Activated CD4-positive, alpha-beta T cell treated with anti-CD3 and anti-CD28 coated beads for 4 hours (primary cell): ENCODE data around the gene AFAP1L2.

Source experiments
- DNase-seq, 2 donors: peaks; one replicate each; pipeline ENCODE4 v3.0.0-alpha.2; 2020

The AFAP1L2 gene, protein sequence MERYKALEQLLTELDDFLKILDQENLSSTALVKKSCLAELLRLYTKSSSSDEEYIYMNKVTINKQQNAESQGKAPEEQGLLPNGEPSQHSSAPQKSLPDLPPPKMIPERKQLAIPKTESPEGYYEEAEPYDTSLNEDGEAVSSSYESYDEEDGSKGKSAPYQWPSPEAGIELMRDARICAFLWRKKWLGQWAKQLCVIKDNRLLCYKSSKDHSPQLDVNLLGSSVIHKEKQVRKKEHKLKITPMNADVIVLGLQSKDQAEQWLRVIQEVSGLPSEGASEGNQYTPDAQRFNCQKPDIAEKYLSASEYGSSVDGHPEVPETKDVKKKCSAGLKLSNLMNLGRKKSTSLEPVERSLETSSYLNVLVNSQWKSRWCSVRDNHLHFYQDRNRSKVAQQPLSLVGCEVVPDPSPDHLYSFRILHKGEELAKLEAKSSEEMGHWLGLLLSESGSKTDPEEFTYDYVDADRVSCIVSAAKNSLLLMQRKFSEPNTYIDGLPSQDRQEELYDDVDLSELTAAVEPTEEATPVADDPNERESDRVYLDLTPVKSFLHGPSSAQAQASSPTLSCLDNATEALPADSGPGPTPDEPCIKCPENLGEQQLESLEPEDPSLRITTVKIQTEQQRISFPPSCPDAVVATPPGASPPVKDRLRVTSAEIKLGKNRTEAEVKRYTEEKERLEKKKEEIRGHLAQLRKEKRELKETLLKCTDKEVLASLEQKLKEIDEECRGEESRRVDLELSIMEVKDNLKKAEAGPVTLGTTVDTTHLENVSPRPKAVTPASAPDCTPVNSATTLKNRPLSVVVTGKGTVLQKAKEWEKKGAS

DNA sequence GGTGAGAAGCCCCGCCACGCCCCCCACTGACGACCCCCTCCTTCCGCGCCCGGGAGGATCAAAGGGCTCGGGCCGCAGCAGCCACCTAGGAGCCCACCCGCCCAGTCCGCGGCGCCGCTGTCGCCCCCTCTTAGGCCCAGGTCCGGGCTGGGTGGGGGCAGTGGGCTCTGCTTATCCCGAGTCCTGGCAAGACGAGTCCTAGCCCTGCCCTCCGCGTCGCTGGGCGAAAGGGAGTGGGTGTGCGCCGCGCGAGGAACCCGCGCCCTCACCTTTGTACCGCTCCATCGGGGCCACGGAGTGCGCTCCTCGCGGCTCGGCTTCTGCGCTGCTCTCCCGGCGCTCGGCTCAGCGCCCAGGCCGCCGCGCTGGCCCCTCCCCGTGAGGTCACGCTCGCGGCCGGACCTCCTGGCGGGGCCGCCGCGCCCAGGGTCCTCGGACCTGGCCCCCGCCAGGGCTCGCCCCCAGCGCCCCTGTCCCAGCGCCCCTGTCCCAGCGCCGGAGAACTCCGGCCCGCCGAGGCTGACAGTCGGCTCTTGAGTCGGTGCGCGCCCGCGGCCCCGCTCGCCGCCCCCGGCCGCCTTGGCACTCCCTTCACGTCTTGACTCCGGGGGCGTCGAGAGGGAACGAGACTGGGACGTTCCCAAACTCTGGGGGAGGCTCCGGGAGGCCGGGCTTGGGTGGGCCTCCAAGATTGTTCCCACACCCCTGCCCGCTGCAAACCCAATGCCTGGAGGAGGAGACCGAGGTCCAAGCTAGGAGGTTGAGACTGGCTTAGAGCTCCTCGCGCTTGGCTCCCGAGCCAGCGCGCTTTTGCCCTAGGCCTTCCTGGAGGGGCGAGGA is at the start of gene AFAP1L2:
TSS of gene AFAP1L2 (minus strand) at position 332 of the 840 bp plus-strand sequence. CDS start at position 285, 47 bp downstream.
- DNase-seq = no peak

DNA sequence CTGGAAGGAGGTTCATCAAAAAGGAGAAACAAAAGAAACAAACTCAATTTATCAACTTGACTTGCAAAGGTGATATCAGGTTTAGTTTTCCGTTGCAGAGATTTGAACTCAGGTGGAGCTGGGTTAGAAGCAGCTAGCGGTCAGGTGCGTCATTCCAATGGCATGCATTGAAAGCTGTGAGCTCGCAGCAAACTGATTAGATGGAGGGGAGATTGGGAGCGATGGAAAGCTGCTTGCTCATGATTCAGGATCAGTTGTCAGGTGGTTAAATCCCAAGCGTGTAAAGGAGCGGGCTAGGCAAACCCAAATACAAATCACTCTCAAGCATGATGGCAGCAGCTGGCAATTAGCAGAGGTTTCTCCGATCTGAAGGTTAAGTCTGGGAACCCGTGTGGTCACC is 49.3 kb upstream of the AFAP1L2 start:
- DNase-seq = no peak

- DNase-seq = no peak
These were observed 44.6 kb upstream of the AFAP1L2 start for GRCh38 chr10:114448897-114449296.

- no peak for DNase-seq
These were observed 41.0 kb upstream of the AFAP1L2 start for GRCh38 chr10:114445332-114445731.

DNA sequence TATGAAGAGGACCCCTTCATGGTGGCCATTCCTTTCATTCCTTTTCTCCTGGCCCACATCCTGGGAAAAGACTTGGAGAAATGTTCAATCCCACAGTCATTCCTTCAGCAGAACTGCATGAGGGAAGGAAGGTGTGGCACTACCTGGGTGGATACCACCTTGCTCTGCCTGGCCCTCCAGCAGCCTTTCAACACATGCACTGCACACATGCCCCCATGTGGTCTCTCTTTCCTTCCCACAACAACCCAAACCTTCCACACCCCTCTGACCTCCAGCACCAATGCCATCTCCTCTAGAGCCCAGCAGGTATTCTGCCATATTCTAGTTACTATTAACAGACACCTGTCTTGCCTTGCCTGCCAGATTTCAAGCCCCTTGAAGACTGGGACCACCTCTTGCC is 40.5 kb upstream of the AFAP1L2 start:
- DNase-seq = no peak

DNA sequence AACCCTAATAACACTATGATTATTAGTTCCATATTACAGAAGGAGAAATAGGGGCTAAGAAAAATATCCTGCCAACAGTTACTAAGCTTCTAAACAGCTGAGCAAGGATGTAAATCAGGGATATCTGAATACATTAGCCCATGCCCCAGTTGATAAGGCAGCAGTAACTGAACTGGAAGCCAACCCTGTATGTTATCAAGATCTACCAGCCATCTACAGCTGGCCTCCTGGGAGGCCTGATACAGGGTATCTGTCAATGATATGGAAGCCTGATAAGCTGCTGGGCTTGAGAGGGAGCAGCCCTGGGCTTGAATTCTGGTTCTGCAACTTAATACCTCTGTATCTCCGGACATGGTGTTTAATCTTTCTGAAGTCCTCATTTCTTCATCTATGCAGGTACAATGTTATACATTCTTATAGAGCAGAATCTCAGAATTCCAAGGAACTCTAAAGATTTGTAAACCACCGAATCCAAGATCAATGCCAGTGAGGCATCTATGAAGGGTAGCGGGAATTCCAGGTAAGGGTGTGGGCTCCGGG is 37.9 kb upstream of the AFAP1L2 start:
- DNase-seq = no peak

DNA sequence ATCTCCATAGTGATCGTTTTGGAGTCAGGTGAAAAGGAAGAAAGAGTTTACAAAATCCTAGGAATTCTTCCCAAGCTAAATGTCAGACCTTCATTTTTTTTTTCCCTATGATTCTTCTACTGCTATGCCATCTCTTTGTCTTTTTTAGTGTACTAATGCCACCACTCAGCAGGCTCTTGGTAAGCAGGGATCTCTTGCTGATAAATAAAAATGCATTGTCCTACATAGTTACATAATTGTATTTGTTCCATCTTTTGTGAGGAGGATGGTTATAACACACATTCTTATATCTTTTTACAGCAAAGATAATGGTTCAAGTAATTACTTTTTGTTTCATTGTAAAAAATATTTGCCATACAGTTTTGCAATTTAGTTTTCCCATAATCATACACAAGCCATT is 36.8 kb upstream of the AFAP1L2 start:
- no peak for DNase-seq

- no peak for DNase-seq
These were observed 33.4 kb upstream of the AFAP1L2 start for GRCh38 chr10:114437473-114438292.

DNA sequence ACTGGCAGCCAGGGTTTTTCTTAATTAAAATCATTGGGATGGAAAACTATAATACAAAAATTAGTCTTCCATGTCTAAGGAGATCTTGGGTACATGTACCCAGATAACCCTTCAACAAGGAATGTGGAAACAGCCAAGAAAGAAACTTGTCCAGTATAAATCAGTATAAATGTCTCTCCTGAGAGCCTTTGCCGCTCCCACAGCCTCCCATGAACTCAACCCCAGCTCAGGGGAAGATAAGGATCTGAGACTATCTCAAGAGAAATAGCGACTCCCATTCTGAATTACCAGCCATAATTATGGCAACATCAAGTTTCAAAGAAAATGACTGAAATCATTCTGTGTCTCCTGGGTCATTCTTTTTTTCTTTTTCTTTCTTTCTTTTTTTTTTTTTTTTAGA is 32.6 kb upstream of the AFAP1L2 start:
- no peak for DNase-seq

GRCh38 chr10:114432566-114433093 is 28.3 kb upstream of the AFAP1L2 start:
- DNase-seq = no peak

GRCh38 chr10:114431414-114432135 is 27.3 kb upstream of the AFAP1L2 start:
- no peak for DNase-seq

GRCh38 chr10:114430688-114431413 is 26.5 kb upstream of the AFAP1L2 start:
- DNase-seq = no peak

DNA sequence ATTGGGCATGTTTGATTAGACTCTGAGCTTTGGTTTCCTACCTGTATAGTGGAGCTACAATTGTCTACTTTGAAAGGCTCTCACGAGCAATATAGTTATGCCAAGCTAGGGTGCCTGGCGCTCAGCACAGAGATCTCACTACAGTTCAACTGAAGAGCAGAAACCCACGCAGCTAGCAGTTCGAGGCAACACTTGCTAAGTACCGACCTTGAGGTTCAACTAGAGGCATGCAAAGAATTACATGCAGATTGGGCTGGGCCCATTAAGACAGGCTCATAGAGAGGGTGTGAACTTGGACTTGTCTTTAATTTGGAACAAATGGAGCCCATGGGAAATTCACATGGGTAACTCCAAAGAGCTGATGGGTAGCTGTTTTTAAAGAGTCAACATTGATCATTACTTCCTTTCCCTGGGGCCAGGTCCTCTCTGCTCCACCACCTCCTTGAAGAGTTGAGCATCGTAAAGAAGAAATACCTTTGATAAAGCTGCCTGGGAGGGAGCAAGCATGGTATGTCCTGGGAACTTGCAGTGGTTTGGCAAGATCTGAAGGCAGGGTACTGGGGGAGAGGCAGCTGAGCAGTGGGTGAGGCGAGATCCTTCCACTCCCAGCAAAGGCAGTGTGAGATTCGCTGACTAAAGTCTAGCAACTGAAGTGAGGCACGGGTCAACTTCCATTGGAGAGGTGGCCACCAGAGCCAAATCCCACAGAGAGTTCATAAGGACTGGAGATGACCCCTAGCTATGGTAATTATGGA is 25.5 kb upstream of the AFAP1L2 start:
- no peak for DNase-seq

- DNase-seq = no peak
These were observed 23.0 kb upstream of the AFAP1L2 start for GRCh38 chr10:114427124-114427852.

DNA sequence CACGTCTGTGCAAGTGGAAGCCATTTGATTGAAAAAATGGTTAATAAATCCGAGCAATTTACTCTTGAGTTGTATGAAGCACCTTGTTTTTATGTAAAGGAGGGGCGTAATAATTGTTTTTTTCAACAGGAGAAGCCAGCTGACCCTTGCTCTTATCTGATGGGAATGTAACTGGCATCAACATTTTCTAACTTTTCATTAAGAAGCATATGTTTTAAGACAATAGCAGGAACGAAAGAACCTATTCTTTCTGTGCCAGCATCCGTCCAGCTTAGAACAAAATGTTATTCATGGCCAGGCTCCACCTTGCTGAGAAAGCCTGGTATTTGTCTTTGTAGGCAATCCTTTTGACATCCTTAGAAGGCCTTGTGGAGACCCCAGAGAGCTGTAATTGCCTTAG is 22.2 kb upstream of the AFAP1L2 start:
- DNase-seq = no peak

DNA sequence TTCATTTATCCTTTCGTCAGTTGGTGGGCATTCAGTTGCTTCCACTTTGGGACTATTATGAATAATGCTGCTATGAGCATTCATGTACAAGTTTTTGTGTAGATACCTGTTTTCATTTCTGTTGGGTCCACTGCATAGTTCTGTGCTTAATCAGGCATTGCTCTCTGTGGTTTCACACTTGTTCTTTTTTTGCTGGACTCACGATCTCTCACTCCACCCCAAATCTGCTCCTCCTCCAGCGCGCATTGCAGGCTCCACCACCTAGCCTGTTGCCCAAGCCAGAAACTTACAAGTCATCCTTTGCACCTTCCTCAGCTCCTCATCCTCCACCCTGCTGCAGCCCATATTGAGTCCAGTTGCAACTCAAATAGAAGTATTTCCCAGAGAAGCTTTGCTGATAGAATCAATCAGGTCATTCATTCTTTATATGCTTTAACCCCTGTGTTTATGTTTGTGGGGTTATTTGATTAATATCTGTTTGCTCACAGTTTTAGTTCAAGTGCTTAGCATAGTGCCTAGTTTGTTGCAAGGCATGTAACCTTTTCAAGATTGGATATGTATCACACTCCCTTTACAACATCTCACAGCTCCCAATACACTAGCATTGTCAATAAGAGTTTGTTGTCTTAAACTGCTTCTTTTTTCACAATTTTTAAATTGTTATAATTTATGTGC is 16.6 kb upstream of the AFAP1L2 start:
- DNase-seq = no peak

- DNase-seq = no peak
These were observed 13.8 kb upstream of the AFAP1L2 start for GRCh38 chr10:114418109-114418508.
